Right kidney (tissue), 9 donors: Measurements from ENCODE around the gene CDC5L.
"Not testable (repeated sequence)": the region's sequence is repeated elsewhere in the genome, so short reads cannot be mapped to it uniquely, and the experiment has no call there.

Experiments used
- DNase-seq: peaks from one replicate; pipeline ENCODE4 v3.0.0-alpha.2; 2016
- long read RNA-seq, 8 donors: transcript quantifications; one replicate each; lab custom pipeline, GENCODE V29; 2026

Gene CDC5L
- long read RNA-seq, donor 1, full-length matches to known transcripts, result 5 of 49 reads
- long read RNA-seq, donor 1, partial matches to known transcripts, result 44 of 49 reads
- long read RNA-seq, donor 1, other reads (novel, unspliced or antisense), result 0 of 49 reads
- long read RNA-seq, donor 2, full-length matches to known transcripts, result 2 of 44 reads
- long read RNA-seq, donor 2, partial matches to known transcripts, result 42 of 44 reads
- long read RNA-seq, donor 2, other reads (novel, unspliced or antisense), result 0 of 44 reads
- long read RNA-seq, donor 3, full-length matches to known transcripts, result 4 of 10 reads
- long read RNA-seq, donor 3, partial matches to known transcripts, result 6 of 10 reads
- long read RNA-seq, donor 3, other reads (novel, unspliced or antisense), result 0 of 10 reads
- long read RNA-seq, donor 4, full-length matches to known transcripts, result 1 of 67 reads
- long read RNA-seq, donor 4, partial matches to known transcripts, result 66 of 67 reads
- long read RNA-seq, donor 4, other reads (novel, unspliced or antisense), result 0 of 67 reads
- long read RNA-seq, donor 5, full-length matches to known transcripts, result 5 of 95 reads
- long read RNA-seq, donor 5, partial matches to known transcripts, result 90 of 95 reads
- long read RNA-seq, donor 5, other reads (novel, unspliced or antisense), result 0 of 95 reads
- long read RNA-seq, donor 6, full-length matches to known transcripts, result 1 of 61 reads
- long read RNA-seq, donor 6, partial matches to known transcripts, result 60 of 61 reads
- long read RNA-seq, donor 6, other reads (novel, unspliced or antisense), result 0 of 61 reads
- long read RNA-seq, donor 7, full-length matches to known transcripts, result 10 of 91 reads
- long read RNA-seq, donor 7, partial matches to known transcripts, result 81 of 91 reads
- long read RNA-seq, donor 7, other reads (novel, unspliced or antisense), result 0 of 91 reads
- long read RNA-seq, donor 8, full-length matches to known transcripts, result 2 of 80 reads
- long read RNA-seq, donor 8, partial matches to known transcripts, result 78 of 80 reads
- long read RNA-seq, donor 8, other reads (novel, unspliced or antisense), result 0 of 80 reads

- DNase-seq, result peak; percentile 96
Observed at GRCh38 chr6:44387346-44388134, at the start of gene CDC5L. TSS of gene CDC5L (plus strand) at chr6:44387706. CDS start at chr6:44387824, 118 bp downstream.

DNA sequence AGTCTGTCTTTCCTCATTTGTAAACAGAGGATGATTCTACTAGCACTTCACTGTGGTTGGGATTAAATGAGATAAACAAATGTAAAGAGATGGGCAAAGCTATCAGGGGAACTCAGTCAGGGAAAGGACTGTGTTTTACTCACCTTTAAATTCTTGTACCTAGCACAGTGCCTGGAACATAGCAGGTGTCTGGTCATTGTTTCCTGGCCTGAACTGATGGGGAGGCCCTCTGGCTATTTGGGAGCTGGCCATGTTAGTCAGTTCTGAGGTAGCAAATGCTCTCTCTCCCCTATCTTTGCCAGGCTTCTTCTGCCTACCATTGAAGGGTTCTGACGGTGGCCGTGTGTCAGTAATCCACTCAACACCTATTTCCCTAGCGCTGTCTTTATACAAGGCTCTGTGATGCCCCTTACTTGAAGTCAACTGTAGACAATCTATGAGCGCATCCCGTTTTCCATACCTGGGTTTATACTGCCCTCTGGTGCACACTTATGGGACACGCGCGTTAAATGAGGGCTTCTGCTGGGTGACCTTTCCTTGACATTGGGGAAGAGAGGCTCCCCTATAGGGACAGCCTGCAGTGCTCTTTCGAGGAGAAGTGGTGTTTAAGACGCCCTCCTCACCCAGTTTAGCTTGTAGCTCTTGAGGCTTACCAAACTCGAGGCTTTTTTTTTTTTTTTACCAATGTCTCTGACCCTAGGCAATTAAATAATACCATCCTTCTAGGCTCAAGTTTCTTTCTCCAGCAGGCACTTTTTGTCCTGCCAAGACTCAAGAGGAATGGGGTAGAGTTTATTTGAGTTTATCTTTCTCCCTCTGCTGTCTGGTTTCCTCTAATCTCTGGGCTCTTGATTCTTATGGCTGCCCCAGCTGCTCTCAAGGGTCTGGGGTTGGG is 49.0 kb upstream of the CDC5L start:
- peak; percentile 49 for DNase-seq

GRCh38 chr6:44339301-44339700 is 48.2 kb upstream of the CDC5L start:
- no peak for DNase-seq

DNA sequence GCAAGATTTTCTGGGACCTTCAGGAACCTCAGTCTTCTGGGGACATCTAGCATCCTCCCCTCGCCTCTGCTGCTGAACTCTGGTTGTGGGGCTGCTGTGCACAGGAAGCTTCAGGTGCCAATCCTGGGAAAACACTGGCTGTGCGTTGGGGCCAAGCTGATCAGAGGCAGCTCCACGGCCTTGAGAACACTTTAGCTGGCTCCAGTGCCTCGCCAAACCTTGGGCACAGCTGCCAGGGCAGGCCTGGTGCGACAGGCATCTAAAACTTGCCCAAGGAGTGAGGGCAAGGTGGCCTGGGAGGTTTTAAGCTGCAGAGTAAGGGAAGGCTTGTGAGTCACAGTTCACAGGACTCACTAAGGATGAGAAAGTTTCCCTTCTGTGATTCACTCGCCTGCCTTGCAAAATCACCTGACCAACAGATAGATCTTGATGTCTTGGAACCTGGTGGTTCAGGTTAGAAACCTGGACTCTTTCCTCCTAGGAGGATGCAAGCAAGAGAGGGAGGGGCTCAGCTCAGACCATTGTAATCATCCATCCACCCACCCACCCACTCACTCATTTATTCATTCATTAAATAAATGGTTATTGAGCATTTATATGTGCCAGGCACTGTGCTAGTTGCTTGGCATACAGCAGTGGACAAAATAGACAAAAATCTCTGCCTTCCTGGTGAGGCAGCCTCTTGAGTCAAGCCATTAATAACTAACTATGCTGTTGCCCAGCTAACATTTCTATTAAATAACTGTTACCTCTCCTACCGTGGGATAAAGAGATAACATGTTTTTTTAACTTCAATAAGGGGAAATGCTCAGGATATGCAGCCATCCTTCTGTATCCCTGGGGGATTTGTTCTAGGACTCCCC is 47.5 kb upstream of the CDC5L start:
- no peak for DNase-seq

DNA sequence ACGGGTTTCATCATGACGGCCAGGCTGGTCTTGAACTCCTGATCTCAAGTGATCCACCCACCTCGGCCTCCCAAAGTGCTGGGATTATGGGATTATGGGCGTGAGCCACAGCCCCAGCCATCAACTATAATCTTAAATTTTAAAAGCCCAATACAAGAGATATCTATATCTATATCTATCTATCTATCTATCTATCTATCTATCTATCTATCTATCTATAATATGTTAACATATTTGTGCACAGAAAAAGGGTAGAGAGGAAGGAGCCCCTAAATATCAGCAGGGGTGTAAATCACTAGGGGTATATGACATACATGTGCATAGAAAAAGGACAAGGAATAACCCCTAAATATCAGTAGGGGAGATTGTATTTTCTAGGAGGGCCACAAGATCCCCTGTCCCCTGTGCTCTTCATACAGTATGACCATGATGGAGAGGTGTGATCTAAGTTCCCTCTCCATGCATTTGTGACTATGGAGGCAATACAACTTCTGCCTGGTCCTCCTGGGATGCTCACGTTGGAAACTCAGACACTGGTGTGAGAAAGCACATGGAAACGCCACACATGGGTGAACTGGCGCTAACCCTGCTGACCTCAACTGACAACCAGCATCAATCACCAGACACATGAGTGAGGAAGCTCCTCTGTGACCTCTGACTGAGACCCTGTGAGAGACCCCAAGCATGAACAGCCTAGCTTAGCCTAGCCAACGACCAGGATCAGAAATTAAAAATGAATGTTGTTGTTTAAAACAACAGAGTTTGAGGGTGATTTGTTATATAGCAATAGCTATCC is 46.2 kb upstream of the CDC5L start:
- peak; percentile 18 for DNase-seq

DNA sequence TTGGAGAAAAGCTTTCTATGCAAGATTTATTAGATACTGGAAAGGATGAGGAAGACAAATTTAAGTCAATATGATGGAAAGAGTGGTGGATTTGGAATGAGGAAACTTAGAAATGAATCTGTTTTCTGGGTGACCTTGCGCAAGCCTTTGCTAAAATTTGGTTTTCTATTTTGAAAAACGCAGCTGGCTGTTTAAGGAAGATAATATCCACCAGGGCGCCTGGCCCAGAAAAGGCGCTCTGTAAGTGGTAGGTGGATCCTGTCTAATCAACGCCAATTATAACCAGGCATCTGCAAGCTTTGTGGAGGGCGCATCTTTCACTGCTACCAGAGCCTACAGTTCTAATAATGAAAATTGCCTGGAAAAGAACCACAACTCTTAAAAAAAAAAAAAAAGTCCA is 45.5 kb upstream of the CDC5L start:
- no peak for DNase-seq

GRCh38 chr6:44342489-44342888 is 45.0 kb upstream of the CDC5L start, which contains the start of gene SPATS1:
TSS of gene SPATS1 (plus strand) at chr6:44342650. CDS start at chr6:44343096, 446 bp downstream.
- DNase-seq, result peak; percentile 60

- DNase-seq, result not testable (repeated sequence)
Observed at GRCh38 chr6:44346818-44347217, 40.7 kb upstream of the CDC5L start.

GRCh38 chr6:44349904-44350649 is 37.4 kb upstream of the CDC5L start:
- DNase-seq, result no peak

DNA sequence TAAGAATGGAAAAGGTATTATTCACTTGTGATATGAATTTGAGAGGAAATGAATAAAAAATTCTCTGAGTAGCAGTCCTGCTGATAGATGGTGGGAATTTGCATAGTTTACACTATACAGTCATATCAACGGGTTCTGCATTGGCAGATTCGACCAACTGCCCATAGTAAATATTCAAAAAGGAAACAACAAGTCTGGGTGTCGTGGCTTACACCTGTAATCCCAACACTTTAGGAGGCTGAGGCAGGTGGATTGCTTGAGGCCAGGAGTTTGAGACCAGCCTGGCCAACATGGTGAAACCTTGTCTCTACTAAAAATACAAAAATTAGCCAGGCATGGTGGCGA is 36.9 kb upstream of the CDC5L start:
- not testable (repeated sequence) for DNase-seq

GRCh38 chr6:44352259-44352658 is 35.2 kb upstream of the CDC5L start:
- DNase-seq, result no peak

DNA sequence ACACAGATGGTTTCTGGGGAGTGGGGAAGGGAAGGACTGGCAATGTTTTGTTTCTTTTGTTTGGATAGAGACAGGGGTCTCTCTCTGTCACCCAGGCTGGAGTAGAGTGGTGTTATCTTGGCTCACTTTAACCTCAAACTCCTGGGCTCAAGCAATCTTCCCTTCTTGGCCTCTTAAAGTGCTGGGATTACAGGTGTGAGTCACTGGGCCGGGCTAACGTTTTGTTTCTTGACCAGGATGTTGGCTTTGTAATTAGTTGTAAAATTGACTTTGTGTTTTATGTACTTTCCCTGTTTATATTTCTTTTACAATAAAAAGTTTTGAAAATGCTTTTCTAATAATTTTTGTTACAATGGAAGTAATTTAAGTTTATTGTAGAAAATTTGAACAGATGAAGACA is 34.2 kb upstream of the CDC5L start:
- DNase-seq, result no peak

GRCh38 chr6:44355640-44356039 is 31.9 kb upstream of the CDC5L start:
- DNase-seq, result no peak

- DNase-seq, result no peak
Observed at GRCh38 chr6:44356487-44356886, 31.0 kb upstream of the CDC5L start.

DNA sequence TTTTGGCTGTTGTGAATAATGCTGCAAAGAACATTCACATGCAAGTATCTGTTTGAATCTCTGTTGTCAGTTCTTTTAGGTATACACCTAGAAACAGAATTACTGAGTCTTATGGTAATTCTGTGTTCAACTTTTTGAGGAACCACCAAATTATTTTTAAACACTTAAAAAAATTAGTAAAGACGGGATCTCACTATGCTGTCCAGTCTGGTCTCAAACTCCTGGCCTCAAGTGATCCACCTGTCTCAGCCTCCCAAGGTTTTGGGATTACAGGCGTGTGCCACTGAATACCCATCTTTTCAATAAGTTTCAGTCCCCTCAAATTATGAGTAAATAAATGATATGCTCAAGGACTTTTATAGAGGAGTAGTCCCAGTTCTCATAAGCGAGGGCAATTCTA is 27.5 kb upstream of the CDC5L start:
- no peak for DNase-seq

DNA sequence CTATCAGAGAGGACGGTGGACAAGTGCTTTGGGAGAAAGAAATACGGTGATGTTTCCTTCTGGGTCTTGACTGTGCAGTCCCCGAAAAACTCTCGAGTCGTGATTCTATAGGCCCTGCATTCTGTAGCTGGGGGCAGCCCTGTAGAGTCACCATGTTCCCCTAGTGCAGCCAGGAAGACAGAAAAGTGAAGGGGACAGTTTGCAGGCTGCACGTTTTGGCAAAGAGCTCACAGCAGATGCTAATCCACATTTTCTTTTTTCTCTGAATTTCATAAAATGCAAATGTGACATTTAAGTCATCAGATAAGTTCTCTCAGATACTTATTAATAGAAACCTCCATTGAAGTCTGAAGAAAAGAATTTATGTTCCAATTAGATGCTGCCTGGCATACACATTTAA is 25.6 kb upstream of the CDC5L start:
- no peak for DNase-seq

GRCh38 chr6:44363377-44363926 is 24.1 kb upstream of the CDC5L start:
- DNase-seq, result no peak

DNA sequence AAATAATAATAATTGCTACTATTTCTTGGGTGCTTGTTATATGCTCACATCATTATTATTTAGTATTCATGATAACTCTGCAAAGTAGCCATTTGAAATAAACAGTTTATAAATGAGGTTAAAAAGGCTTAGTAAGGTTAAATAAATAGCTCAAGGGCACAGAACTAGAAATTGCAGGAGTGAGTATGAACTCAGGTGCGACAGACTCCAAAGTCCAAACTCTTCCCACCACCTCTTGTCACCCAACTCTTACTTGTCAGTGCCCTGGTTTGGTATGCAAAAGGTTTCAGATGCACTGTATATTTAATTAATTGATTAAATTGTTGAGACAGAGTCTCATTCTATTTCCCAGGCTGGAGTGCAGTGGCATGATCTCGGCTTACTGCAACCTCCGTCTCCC is 20.7 kb upstream of the CDC5L start:
- no peak for DNase-seq
